GM19397 (cell line): ENCODE results near the gene AKT1.

Experiments used
- ATAC-seq: cut with Tn5 transposase; IDR thresholded peaks from one replicate; pipeline ENCODE4 v1.9.1; 2021; ENCODE audit warnings: mild to moderate bottlenecking, moderate library complexity; ENCODE audit not compliant: unreplicated experiment

The AKT1 gene

GRCh38 chr14:104800015-104800770 is 4.6 kb upstream of the AKT1 start:
- peak; percentile 54 for ATAC-seq

- ATAC-seq = no peak
Observed at GRCh38 chr14:104799244-104800014, 3.9 kb upstream of the AKT1 start.

GRCh38 chr14:104798300-104799243 is 3.0 kb upstream of the AKT1 start:
- no peak for ATAC-seq

GRCh38 chr14:104797115-104798044 is 1.8 kb upstream of the AKT1 start:
- no peak for ATAC-seq

GRCh38 chr14:104796687-104797081 is 1.1 kb upstream of the AKT1 start:
- no peak for ATAC-seq

GRCh38 chr14:104795781-104796686 is 486 bp upstream of the AKT1 start:
- ATAC-seq = peak; percentile 40

GRCh38 chr14:104794631-104794992 is 936 bp downstream of the AKT1 start:
- ATAC-seq = peak; percentile 2

- ATAC-seq = no peak
Observed at GRCh38 chr14:104794099-104794498, 1.4 kb downstream of the AKT1 start.

- no peak for ATAC-seq
Observed at GRCh38 chr14:104793703-104793959, 1.9 kb downstream of the AKT1 start.

GRCh38 chr14:104792945-104793702 is 2.4 kb downstream of the AKT1 start:
- ATAC-seq = no peak

GRCh38 chr14:104792101-104792884 is 3.3 kb downstream of the AKT1 start:
- ATAC-seq = no peak

- ATAC-seq = no peak
Observed at GRCh38 chr14:104791425-104791824, 4.1 kb downstream of the AKT1 start.

- ATAC-seq = no peak
Observed at GRCh38 chr14:104789752-104790743, 5.5 kb downstream of the AKT1 start.

GRCh38 chr14:104788873-104789663 is 6.5 kb downstream of the AKT1 start:
- ATAC-seq = no peak

GRCh38 chr14:104788161-104788818 is 7.3 kb downstream of the AKT1 start:
- no peak for ATAC-seq
